HG03066 (cell line): ENCODE measurements around the gene DDX42.

Experiments
- ATAC-seq: cut with Tn5 transposase; IDR thresholded peaks from one replicate; pipeline ENCODE4 v1.9.1; 2021; ENCODE audit warnings: low read depth; ENCODE audit not compliant: unreplicated experiment

Gene DDX42

DNA sequence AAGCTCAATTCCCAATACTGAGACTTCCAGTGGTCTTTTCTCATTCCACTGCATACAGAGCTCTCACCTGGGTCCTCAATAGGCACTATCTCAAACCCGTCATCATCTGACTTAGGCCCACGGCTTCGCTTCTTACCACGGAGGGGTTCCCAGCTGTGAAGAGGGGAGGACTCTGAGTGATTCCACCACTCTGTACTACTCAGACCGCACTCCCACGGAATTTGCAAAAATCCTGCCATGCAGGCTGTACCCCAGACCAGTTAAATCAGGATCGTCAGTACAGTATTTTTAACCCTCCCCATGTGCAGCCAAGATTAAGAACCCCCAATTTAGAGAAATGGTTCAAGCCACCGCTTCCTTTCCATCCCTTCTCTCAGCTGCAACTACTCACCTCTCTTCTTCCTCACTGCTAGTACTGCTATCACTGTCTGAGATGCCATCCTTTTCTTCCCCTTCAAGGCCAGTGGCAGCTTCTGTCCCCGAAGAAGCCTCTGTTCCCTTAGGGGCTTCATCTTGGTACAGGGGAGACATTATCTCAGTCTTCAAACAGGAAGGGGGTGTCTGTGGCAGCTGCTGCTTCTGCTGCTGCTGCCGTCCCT is 47.1 kb downstream of the DDX42 start:
- no peak for ATAC-seq

DNA sequence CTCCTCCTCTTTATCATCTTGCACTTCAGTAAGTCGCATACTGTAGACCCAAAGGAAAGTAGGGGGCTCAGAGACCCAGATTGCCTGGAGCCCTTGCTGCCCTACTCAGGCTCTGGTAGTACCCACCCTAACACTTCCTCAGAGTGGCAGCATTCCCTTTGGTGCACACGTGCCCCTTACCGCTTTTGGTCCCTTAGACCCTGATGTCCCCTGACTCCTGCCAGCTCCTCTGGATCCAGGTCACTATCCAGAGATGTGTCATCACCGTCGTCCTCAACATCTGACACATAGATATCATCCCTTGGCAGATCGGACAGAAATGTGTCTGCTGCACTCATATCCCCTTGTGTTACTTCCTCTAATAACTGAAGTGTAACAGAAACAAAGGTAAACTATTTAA is 47.8 kb downstream of the DDX42 start:
- no peak for ATAC-seq

GRCh38 chr17:63822537-63822936 is 48.6 kb downstream of the DDX42 start:
- no peak for ATAC-seq

DNA sequence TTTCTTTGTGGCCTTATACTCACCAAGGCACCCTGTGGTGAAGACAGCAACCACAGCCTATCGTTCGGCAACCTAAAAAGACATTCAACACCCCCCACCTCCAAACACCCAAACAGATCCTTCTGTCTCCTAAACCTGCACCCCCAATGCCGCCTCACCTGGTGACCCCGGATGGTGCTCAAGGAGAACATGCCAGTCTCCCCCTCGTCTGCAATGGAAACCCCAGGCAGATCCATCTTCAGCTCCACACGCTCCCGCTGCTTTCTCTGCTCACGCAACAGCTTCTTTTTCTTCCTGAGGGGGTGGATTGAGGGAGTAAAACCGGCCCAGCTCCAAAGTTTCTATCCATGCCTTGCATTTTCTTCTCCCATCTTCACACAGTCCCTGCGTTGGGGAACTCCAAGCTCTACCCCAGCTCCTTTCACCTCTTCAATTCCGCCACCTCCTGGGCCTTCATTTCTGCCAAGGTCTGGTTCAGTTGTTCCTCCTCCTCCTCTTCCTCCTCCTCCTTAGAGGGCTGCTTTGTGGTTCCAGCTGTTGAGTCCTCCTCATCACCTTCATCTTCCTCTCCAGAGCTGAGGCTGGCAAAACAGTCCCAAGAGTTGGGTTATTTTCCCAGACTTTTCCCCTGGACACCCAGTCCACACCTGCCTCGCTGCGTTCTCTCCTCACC is 49.8 kb downstream of the DDX42 start:
- ATAC-seq, result no peak

GRCh38 chr17:63824362-63824761 is 50.4 kb downstream of the DDX42 start:
- ATAC-seq, result no peak

GRCh38 chr17:63826468-63827001 is 52.6 kb downstream of the DDX42 start:
- ATAC-seq, result peak; percentile 8

GRCh38 chr17:63827002-63827800 is 53.2 kb downstream of the DDX42 start, which contains the start of the genes FTSJ3 and PSMC5:
Gene FTSJ3 (minus strand): TSS chr17:63827663. CDS start chr17:63826902, 761 bp downstream.
Gene PSMC5 (plus strand): TSS chr17:63827431. CDS start chr17:63827491, 60 bp downstream.
- ATAC-seq, result peak; percentile 87

GRCh38 chr17:63827801-63828221 is 53.8 kb downstream of the DDX42 start:
- ATAC-seq, result no peak

GRCh38 chr17:63828936-63829335 is 55.0 kb downstream of the DDX42 start:
- no peak for ATAC-seq

- ATAC-seq, result no peak
These were observed 56.3 kb downstream of the DDX42 start for GRCh38 chr17:63830278-63830677.

GRCh38 chr17:63830904-63831491 is 57.0 kb downstream of the DDX42 start:
- ATAC-seq, result no peak

GRCh38 chr17:63831505-63831904 is 57.5 kb downstream of the DDX42 start:
- ATAC-seq, result no peak

GRCh38 chr17:63832014-63832413 is 58.0 kb downstream of the DDX42 start:
- ATAC-seq, result no peak

DNA sequence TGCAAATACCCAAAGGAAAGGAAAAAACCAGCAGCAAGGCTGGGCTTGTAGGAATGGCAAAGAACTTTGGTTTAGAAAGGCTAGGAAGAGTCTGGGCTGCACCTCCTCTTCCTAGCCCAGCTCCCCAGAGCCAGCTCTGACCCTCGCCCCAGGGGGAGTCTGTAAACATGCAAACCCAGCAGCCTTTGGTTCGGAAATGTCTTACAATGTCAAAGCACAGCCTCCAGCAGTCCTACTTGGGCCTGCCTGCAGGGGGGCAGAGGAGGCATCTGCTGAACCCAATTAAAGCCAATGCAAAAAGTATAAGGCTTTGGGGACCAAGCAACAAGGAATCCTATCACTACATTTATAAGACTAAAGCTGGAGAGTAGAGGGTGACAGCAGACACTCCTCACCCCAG is 58.5 kb downstream of the DDX42 start:
- no peak for ATAC-seq

GRCh38 chr17:63833026-63833740 is 59.2 kb downstream of the DDX42 start:
- ATAC-seq, result no peak

DNA sequence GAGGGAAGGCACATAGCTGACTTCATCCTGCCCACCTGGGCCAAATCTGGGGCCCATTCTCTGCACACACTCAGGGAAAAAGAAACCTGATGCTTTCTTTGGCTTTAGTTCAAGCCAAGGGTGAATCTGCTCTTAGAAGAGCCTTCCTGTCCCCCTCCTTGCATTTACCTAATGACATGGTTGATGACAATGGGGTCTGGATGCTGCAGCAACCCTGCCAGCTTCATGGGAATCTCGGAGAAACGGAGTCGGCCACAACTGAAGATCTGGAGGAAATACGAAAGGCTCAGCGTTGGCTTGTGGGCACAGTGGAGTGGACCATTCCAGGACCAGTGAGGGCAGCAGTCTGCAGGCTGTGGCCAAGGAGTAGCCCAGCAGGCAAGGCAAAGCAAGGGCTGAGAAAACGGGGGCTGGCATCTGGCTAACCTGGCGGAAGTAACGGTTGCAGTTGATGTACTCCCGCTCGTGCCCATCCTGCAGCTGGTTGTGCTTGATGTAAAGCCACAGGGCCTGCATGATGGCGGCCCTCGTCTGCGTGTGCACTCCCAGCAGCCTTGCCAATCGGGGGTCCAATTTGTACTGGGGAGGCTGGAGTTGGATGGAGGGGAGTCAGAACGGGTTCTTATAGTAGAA is 59.9 kb downstream of the DDX42 start:
- ATAC-seq, result no peak

GRCh38 chr17:63834431-63835166 is 60.6 kb downstream of the DDX42 start:
- ATAC-seq, result peak; percentile 61

DNA sequence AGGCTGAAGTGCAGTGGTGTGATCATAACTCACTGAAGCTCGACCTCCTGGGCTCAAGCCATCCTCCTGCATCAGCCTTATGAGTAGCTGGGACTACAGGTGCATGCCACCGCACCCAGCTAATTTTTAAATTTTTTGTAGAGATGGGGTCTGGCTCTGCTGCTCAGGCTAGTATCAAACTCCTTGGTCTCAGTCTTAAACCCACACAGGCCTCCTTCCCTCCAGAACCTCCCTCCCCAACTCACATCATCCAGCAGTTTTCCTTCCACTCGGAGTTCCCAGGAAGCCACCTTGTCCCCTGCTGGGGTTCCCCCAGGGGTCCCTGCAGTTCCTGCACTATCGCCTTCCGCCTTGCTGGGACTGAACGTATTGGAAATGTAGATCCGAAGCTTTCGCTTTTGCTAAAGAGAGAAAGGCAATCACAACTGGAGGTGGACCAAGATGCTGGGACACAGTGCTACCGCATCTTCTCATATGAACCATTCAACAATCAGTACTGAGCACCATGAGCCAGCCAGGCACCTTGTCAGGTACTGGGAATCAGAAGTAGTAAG is 61.3 kb downstream of the DDX42 start:
- ATAC-seq, result no peak

DNA sequence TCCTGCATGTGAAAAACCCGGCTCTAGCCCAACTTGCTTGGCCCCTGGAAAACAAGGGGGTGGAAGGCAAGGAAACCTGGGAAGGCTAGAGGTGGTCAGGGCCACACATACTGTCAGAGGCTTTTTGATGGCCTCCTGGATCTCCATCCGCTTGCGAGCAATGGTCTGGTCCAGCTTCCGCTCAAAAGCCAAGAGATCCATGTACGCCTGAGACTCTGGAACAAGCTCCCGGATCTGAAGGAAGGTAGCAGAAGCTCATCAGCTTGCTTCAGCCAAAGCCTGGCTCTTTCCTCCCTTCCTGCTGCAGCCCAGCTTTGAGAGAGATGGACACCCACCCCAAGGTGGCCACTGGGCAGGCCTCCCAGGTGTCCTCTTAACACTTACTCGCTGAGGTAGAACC is 62.8 kb downstream of the DDX42 start:
- no peak for ATAC-seq
